LNCAP (cell line): ENCODE data around the gene LRRK2.

ENCODE experiments used
- TF ChIP-seq, protein P1 (sequence below): fragments of 450-650 bp; IDR thresholded peaks from 2 replicates; pipeline ENCODE4 v1.5.1; 2017; ENCODE audit warnings: mild to moderate bottlenecking

The LRRK2 gene

GRCh38 chr12:40227447-40227846 lies 2.6 kb downstream of the LRRK2 start:
- TF ChIP-seq, protein P1, sequence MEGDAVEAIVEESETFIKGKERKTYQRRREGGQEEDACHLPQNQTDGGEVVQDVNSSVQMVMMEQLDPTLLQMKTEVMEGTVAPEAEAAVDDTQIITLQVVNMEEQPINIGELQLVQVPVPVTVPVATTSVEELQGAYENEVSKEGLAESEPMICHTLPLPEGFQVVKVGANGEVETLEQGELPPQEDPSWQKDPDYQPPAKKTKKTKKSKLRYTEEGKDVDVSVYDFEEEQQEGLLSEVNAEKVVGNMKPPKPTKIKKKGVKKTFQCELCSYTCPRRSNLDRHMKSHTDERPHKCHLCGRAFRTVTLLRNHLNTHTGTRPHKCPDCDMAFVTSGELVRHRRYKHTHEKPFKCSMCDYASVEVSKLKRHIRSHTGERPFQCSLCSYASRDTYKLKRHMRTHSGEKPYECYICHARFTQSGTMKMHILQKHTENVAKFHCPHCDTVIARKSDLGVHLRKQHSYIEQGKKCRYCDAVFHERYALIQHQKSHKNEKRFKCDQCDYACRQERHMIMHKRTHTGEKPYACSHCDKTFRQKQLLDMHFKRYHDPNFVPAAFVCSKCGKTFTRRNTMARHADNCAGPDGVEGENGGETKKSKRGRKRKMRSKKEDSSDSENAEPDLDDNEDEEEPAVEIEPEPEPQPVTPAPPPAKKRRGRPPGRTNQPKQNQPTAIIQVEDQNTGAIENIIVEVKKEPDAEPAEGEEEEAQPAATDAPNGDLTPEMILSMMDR = no peak

- TF ChIP-seq, protein P1 = no peak
These were observed 3.9 kb downstream of the LRRK2 start for GRCh38 chr12:40228727-40229126.

- TF ChIP-seq, protein P1 = no peak
These were observed 5.2 kb downstream of the LRRK2 start for GRCh38 chr12:40229690-40230651.

DNA sequence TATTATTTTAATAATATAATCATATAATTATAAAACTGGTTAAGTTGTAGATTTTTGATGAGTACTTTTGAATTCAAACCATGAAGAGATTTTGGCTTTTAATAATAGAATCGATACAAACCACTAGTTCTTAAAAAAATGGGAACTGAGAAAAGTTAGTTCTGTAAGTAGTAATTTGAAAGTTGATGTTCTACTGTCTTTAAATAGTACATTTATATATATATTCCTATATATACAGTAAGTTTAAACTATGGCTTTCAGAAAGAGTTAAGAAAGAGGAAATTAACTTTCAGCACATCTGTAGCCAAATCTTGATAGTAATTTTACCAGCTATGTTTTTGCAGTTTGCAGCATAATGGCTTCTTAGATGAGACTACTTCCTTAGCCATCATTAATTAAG lies 7.8 kb downstream of the LRRK2 start:
- TF ChIP-seq, protein P1 = no peak

DNA sequence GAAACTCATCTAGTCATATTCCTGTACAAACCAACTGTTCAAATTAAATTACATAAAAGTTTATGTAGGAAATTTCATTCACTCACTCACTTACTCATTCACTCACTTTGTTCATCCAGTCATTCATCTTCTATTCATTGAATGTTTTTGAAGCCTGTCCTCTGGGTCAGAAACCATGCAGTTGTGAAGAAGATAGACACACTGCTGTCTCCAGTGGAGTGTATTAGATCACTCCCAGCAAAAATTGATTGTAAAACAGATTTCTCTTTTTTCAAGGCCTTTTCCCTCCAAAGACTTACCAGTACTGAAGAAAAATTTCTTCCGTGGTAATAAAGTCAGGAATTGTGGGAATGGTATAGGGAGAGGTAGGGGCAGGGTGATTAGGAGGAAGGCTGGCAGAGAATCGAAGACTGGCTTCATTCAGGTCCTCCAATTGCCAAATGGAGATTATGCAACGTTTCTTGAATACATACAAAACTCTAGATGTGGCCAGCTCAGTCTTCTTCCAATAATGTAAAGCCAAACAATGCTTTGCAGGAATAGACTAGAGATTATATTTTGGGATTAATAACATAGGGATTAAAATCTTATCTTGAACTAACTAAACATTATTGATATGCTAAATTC lies 9.1 kb downstream of the LRRK2 start:
- TF ChIP-seq, protein P1 = no peak

DNA sequence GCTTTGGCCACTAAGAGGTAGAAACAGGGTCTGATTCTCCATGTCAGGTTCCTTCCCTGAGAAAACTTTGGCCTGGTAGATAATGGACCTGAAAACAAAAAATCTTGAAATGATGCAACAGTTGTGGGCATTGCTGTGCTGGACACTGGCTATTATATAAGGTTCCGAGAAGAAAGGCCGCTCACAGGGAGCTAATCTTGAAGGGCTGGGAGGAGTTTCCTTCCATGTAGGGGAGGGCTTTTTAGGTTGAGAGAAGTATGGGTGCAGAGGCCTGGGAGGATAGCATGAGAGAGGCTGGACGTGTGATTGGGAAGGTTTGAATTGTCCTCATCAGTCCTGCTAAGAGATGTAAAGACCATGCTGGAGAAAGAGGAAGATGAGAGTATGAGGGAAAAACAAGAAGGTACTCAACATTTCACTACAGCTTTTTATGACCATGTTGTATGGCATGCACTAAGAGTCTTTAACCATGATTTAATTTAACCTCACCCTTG lies 11.6 kb downstream of the LRRK2 start:
- TF ChIP-seq, protein P1 = no peak

DNA sequence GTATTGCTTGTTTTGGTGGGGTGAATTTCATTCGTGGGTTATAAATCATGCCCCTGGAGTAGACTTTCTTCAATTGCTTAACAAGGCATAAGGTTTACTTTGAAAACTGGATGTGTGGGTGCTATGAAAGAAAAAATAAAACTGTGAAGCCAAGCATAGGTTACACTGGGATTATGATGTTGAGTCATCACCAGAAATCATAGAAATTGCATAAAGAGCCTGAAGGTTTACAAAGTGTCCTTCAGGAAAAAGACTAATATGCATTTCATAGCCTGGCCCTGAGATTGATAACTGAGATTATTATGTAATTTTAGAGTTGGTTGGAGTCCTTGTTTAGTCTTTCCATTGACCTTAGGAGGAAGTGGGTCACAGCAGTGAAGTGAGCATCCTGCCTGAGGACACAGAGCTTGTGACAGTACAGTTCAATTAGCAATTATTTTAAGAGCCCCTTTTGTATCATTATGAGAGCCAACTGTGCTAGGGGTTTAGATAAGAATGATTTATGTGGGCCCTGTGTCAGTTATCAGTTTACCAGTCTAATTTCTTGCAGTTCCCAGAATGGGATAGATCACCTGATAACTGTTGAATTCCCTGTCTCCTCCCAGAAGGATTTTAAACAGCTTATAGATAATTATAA lies 13.6 kb downstream of the LRRK2 start:
- TF ChIP-seq, protein P1 = no peak
